ENCODE results near the gene NFIC. TPM values are rescaled to one million over a fixed set of nuclear protein-coding genes. Genes with fewer than 3 reads are reported as not detected.

The NFIC gene
- total RNA-seq, 1 donor from 2014 or later, result 38.3 TPM

DNA sequence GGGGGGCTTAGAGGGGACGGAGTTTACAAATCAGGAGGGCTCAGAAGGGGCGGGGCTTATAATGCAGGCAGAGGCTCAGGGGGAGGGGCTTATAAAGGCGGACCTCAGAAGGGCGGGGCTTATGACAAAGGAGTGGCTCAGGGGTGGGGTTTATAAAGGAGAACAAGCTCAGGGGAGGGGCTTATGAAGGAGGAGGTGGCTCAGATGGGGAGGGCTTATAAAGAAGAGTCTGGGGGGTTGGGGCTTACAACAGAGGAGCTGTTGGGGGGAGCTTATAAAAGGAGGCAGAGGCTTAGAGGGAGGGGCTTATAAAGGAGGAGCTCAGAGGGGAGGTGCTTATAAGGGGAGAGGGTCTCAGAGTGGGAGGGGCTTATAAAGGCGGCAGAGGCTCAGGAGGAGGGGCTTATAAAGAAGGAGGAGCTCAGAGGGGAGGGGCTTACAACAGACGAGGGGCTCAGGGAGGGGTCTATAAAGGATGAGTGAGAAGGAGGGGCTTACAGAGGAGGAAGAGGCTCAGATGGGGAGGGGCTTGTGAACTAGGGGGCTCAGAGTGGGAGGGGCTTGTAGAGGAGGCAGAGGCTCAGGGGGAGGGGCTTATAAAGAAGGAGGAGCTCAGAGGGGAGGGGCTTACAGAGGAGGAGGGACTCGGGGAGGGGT lies 112.9 kb downstream of the NFIC start:
- no peaks in the 10 kb centered on the region for H3K9me3 Mint-ChIP-seq (ENCODE audit: unreplicated experiment)
- no peaks in the 10 kb centered on the region for H3K36me3 Mint-ChIP-seq (ENCODE audit: low read depth, unreplicated experiment)
- Histone ChIP-seq H3K4me2 (ENCODE audit: low read length) (no peak overlapping the region), H4K20me1 (ENCODE audit: insufficient read depth, low read length) (no peaks in the 10 kb centered on the region), H3K79me2 (ENCODE audit: insufficient read depth, low read length) (no peaks in the 10 kb centered on the region), H3K27me3 (ENCODE audit: insufficient read depth, low read length) (peaks cover 20% of the 10 kb centered on the region), H2AFZ (ENCODE audit: low read depth, low read length) (no peak overlapping the region), H3K27ac (ENCODE audit: low read depth, low read length) (no peak overlapping the region), H3K9me3 (ENCODE audit: insufficient read depth, low read depth, low read length) (no peaks in the 10 kb centered on the region), H3K4me3 (ENCODE audit: insufficient read depth, low read depth, low read length) (no peak overlapping the region), H3K4me1 (ENCODE audit: insufficient read depth, low read length) (no peaks in the 10 kb centered on the region), H3K9ac (ENCODE audit: low read length) (no peak overlapping the region), H3K36me3 (ENCODE audit: insufficient read depth, low read length) (no peaks in the 10 kb centered on the region)
- DNase-seq (ENCODE audit: low read depth), result no peak
- H3K27ac Mint-ChIP-seq (ENCODE audit: unreplicated experiment), result no peak overlapping the region
- no peak for TF ChIP-seq EZH2 (IDR thresholded peaks at IDR 0.05; ENCODE audit: insufficient read depth, low read length)
- TF ChIP-seq, protein P1, sequence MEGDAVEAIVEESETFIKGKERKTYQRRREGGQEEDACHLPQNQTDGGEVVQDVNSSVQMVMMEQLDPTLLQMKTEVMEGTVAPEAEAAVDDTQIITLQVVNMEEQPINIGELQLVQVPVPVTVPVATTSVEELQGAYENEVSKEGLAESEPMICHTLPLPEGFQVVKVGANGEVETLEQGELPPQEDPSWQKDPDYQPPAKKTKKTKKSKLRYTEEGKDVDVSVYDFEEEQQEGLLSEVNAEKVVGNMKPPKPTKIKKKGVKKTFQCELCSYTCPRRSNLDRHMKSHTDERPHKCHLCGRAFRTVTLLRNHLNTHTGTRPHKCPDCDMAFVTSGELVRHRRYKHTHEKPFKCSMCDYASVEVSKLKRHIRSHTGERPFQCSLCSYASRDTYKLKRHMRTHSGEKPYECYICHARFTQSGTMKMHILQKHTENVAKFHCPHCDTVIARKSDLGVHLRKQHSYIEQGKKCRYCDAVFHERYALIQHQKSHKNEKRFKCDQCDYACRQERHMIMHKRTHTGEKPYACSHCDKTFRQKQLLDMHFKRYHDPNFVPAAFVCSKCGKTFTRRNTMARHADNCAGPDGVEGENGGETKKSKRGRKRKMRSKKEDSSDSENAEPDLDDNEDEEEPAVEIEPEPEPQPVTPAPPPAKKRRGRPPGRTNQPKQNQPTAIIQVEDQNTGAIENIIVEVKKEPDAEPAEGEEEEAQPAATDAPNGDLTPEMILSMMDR (IDR thresholded peaks at IDR 0.05; ENCODE audit: insufficient read depth, low read depth, low read length), result no peak
- H3K27me3 Mint-ChIP-seq (ENCODE audit: low read depth, unreplicated experiment), result peaks cover 11% of the 10 kb centered on the region
- no peaks in the 10 kb centered on the region for H3K4me1 Mint-ChIP-seq (ENCODE audit: low read depth, unreplicated experiment)
- no peak for FAIRE-seq
- no peak overlapping the region for H3K4me3 Mint-ChIP-seq (ENCODE audit: unreplicated experiment)

DNA sequence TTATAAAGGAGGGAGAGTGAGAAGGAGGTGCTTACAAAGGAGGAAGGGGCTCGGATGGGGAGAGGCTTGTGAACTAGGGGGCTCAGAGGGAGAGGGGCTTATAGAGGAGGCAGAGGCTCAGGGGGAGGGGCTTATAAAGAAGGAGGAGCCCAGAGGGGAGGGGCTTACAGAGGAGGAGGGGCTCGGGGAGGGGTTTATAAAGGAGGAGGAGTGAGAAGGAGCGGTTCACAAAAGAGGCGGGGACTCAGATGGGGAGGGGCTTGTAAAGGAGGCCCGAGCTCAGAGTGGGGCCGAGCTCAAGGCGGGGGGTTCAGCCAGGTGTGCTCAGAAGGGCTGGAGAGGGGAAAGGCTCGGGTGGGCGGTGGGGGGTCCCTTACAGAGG lies 113.4 kb downstream of the NFIC start:
- no peak overlapping the region for H3K4me2 ChIP-seq (ENCODE audit: low read length)
- no peaks in the 10 kb centered on the region for H3K36me3 Mint-ChIP-seq (ENCODE audit: low read depth, unreplicated experiment)
- H3K27me3 Mint-ChIP-seq (ENCODE audit: low read depth, unreplicated experiment), result peaks cover 11% of the 10 kb centered on the region
- no peak for DNase-seq (ENCODE audit: low read depth)
- no peaks in the 10 kb centered on the region for H4K20me1 ChIP-seq (ENCODE audit: insufficient read depth, low read length)
- no peaks in the 10 kb centered on the region for H3K9me3 ChIP-seq (ENCODE audit: insufficient read depth, low read depth, low read length)
- H3K9ac ChIP-seq (ENCODE audit: low read length), result no peak overlapping the region
- no peaks in the 10 kb centered on the region for H3K4me1 ChIP-seq (ENCODE audit: insufficient read depth, low read length)
- no peaks in the 10 kb centered on the region for H3K4me1 Mint-ChIP-seq (ENCODE audit: low read depth, unreplicated experiment)
- no peak overlapping the region for H2AFZ ChIP-seq (ENCODE audit: low read depth, low read length)
- no peak for FAIRE-seq
- H3K27me3 ChIP-seq (ENCODE audit: insufficient read depth, low read length), result peaks cover 18% of the 10 kb centered on the region
- H3K36me3 ChIP-seq (ENCODE audit: insufficient read depth, low read length), result no peaks in the 10 kb centered on the region
- H3K4me3 ChIP-seq (ENCODE audit: insufficient read depth, low read depth, low read length), result no peak overlapping the region
- H3K79me2 ChIP-seq (ENCODE audit: insufficient read depth, low read length), result no peaks in the 10 kb centered on the region
- no peaks in the 10 kb centered on the region for H3K9me3 Mint-ChIP-seq (ENCODE audit: unreplicated experiment)
- no peak overlapping the region for H3K4me3 Mint-ChIP-seq (ENCODE audit: unreplicated experiment)
- no peak for TF ChIP-seq EZH2 (IDR thresholded peaks at IDR 0.05; ENCODE audit: insufficient read depth, low read length)
- TF ChIP-seq, protein P1 (IDR thresholded peaks at IDR 0.05; ENCODE audit: insufficient read depth, low read depth, low read length), result no peak
- no peak overlapping the region for H3K27ac ChIP-seq (ENCODE audit: low read depth, low read length)
- no peak overlapping the region for H3K27ac Mint-ChIP-seq (ENCODE audit: unreplicated experiment)

DNA sequence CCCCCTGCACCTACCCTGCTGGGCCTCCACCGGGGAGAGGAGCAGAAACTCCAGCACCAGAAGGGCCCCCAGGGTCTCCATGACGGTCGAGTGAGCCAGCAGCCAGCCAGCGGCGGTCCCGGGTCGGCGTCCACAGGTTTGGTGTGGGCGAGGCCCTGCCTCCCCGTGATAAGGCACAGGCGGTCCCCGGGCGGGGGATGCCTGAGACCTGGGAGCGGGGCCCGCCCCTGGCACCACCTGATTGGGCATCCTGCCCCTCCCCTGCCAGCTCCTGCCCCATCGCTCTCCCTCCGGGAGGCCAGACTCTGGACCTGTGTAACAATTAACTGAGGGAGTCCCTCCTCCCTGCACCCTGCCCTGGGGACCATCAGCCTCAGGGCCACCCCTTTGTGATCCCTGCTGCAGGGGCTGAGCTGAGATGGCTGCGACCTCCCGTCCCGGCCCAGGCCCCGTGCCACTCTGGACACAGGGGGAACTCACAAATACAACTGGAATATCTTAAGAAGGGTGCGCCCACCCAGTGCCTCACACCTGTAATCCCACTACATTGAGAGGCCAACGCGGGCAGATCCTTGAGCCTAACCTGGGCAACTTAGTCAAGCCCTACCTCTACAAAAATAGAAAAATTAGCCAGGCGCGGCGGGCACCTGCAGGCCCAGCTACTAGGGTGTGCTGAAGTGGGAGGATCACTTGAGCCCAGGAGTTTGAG lies 114.2 kb downstream of the NFIC start, which contains the start of gene SMIM24:
SMIM24 (minus strand) TSS at position 143 of the 709 bp plus-strand sequence; CDS start at position 81, 62 bp downstream.
- no peak for TF ChIP-seq EZH2 (IDR thresholded peaks at IDR 0.05; ENCODE audit: insufficient read depth, low read length)
- TF ChIP-seq, protein P1 (IDR thresholded peaks at IDR 0.05; ENCODE audit: insufficient read depth, low read depth, low read length), result no peak
- H3K27ac Mint-ChIP-seq (ENCODE audit: unreplicated experiment), result no peak within 1 kb of the TSS
- no peaks in the 10 kb centered on the region for H3K36me3 ChIP-seq (ENCODE audit: insufficient read depth, low read length)
- no peaks in the 10 kb centered on the region for H3K9me3 ChIP-seq (ENCODE audit: insufficient read depth, low read depth, low read length)
- H3K4me1 Mint-ChIP-seq (ENCODE audit: low read depth, unreplicated experiment), result no peaks in the 10 kb centered on the region
- no peak within 1 kb of the TSS for H3K4me3 Mint-ChIP-seq (ENCODE audit: unreplicated experiment)
- H4K20me1 ChIP-seq (ENCODE audit: insufficient read depth, low read length), result no peaks in the 10 kb centered on the region
- H3K79me2 ChIP-seq (ENCODE audit: insufficient read depth, low read length), result no peaks in the 10 kb centered on the region
- H3K4me2 ChIP-seq (ENCODE audit: low read length), result no peak within 1 kb of the TSS
- H3K4me3 ChIP-seq (ENCODE audit: insufficient read depth, low read depth, low read length), result no peak within 1 kb of the TSS
- FAIRE-seq (no peak), DNase-seq (ENCODE audit: low read depth) (no peak)
- no peak within 1 kb of the TSS for H3K27ac ChIP-seq (ENCODE audit: low read depth, low read length)
- no peak within 1 kb of the TSS for H2AFZ ChIP-seq (ENCODE audit: low read depth, low read length)
- no peak within 1 kb of the TSS for H3K9ac ChIP-seq (ENCODE audit: low read length)
- H3K27me3 Mint-ChIP-seq (ENCODE audit: low read depth, unreplicated experiment), result peaks cover 11% of the 10 kb centered on the region
- H3K9me3 Mint-ChIP-seq (ENCODE audit: unreplicated experiment), result no peaks in the 10 kb centered on the region
- no peaks in the 10 kb centered on the region for H3K36me3 Mint-ChIP-seq (ENCODE audit: low read depth, unreplicated experiment)
- H3K4me1 ChIP-seq (ENCODE audit: insufficient read depth, low read length), result no peaks in the 10 kb centered on the region
- H3K27me3 ChIP-seq (ENCODE audit: insufficient read depth, low read length), result peaks cover 14% of the 10 kb centered on the region

Measured in astrocyte (in vitro differentiated cells and primary cell).